ENCODE measurements around the gene NCEH1.

DNA sequence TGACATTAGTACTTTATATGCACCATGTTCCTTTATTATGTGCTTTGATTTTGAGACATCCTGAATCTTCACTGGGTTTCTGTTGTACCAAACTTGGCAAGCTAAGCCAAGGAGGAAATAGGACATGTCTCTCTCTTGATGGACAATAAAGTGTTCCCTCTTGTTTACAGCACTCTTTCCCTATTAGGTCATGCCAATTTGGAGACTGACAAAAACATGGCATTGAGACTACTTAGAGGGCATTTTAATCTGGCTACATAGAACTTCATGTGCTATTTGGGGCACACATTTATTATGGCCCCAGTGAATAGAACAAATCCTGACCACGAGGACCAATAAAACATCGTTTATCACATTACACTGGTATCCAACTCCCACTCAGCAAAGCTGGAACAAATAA lies 102.3 kb downstream of the NCEH1 start:
- TF ChIP-seq, protein P1, sequence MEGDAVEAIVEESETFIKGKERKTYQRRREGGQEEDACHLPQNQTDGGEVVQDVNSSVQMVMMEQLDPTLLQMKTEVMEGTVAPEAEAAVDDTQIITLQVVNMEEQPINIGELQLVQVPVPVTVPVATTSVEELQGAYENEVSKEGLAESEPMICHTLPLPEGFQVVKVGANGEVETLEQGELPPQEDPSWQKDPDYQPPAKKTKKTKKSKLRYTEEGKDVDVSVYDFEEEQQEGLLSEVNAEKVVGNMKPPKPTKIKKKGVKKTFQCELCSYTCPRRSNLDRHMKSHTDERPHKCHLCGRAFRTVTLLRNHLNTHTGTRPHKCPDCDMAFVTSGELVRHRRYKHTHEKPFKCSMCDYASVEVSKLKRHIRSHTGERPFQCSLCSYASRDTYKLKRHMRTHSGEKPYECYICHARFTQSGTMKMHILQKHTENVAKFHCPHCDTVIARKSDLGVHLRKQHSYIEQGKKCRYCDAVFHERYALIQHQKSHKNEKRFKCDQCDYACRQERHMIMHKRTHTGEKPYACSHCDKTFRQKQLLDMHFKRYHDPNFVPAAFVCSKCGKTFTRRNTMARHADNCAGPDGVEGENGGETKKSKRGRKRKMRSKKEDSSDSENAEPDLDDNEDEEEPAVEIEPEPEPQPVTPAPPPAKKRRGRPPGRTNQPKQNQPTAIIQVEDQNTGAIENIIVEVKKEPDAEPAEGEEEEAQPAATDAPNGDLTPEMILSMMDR (IDR thresholded peaks at IDR 0.05; ENCODE audit: poor library complexity), result no peak
- TF ChIP-seq EZH2phosphoT487 (IDR thresholded peaks at IDR 0.05; ENCODE audit: low read depth, severe bottlenecking, unreplicated experiment) (no peak), EZH2 (IDR thresholded peaks at IDR 0.05; ENCODE audit: borderline replicate concordance) (no peak)
